ENCODE measurements around the gene MPL.
"Not testable (repeated sequence)": the region's sequence is repeated elsewhere in the genome, so short reads cannot be mapped to it uniquely, and the experiment has no call there.

MPL gene

GRCh38 chr1:43373066-43373940 lies 35.7 kb downstream of the MPL start:
- no peak for DNase-seq (ENCODE audit: low spot score)

GRCh38 chr1:43376723-43377235 lies 39.2 kb downstream of the MPL start:
- no peak for DNase-seq (ENCODE audit: low spot score)

- DNase-seq (ENCODE audit: low spot score) = no peak
Measured at GRCh38 chr1:43377831-43378230, 40.2 kb downstream of the MPL start.

GRCh38 chr1:43379476-43379875 lies 41.9 kb downstream of the MPL start:
- DNase-seq (ENCODE audit: low spot score) = no peak

GRCh38 chr1:43381612-43382011 lies 44.0 kb downstream of the MPL start:
- no peak for DNase-seq (ENCODE audit: low spot score)

- DNase-seq (ENCODE audit: low spot score) = no peak
Measured at GRCh38 chr1:43382027-43382779, 44.6 kb downstream of the MPL start.

- no peak for DNase-seq (ENCODE audit: low spot score)
Measured at GRCh38 chr1:43383449-43383848, 45.8 kb downstream of the MPL start.

GRCh38 chr1:43386676-43387075 lies 49.1 kb downstream of the MPL start:
- DNase-seq (ENCODE audit: low spot score) = no peak

GRCh38 chr1:43387976-43388599 lies 50.5 kb downstream of the MPL start:
- no peak for DNase-seq (ENCODE audit: low spot score)

GRCh38 chr1:43388613-43389012 lies 51.0 kb downstream of the MPL start:
- no peak for DNase-seq (ENCODE audit: low spot score)

- DNase-seq (ENCODE audit: low spot score) = peak; percentile 94
Measured at GRCh38 chr1:43389326-43390313, 52.0 kb downstream of the MPL start, which contains the start of the genes MED8 and SZT2. Gene MED8, minus strand, starts transcription at chr1:43389800. Its CDS starts 36 bp downstream, at chr1:43389764. Gene SZT2, plus strand, starts transcription at chr1:43389899. Its CDS starts 70 bp downstream, at chr1:43389969.

GRCh38 chr1:43392702-43393101 lies 55.1 kb downstream of the MPL start:
- no peak for DNase-seq (ENCODE audit: low spot score)

- no peak for DNase-seq (ENCODE audit: low spot score)
Measured at GRCh38 chr1:43395523-43395922, 57.9 kb downstream of the MPL start.

- DNase-seq (ENCODE audit: low spot score) = no peak
Measured at GRCh38 chr1:43396059-43396458, 58.4 kb downstream of the MPL start.

- DNase-seq (ENCODE audit: low spot score) = no peak
Measured at GRCh38 chr1:43398227-43398626, 60.6 kb downstream of the MPL start.

- DNase-seq (ENCODE audit: low spot score) = not testable (repeated sequence)
Measured at GRCh38 chr1:43400441-43400840, 62.8 kb downstream of the MPL start.

- no peak for DNase-seq (ENCODE audit: low spot score)
Measured at GRCh38 chr1:43402089-43402865, 64.7 kb downstream of the MPL start.

Measured in SK-N-DZ (cell line).